LNCaP clone FGC (cell line): ENCODE results near the gene REXO4.

Experiments
- DNase-seq: peaks from one replicate; pipeline ENCODE4 v3.0.0-alpha.2; 2011; ENCODE audit warnings: low read depth
- H3K4me3 ChIP-seq: 2 replicates; pipeline ENCODE4 v1.5.1; 2011; ENCODE audit warnings: mild to moderate bottlenecking, low read depth, low read length, control low read depth
- TF ChIP-seq, protein P1 (sequence below): IDR thresholded peaks from 2 replicates; pipeline ENCODE4 v1.5.1; 2012; ENCODE audit warnings: mild to moderate bottlenecking; ENCODE audit not compliant: control insufficient read depth, insufficient read depth; ENCODE audit errors: extremely low read depth

Gene REXO4

DNA sequence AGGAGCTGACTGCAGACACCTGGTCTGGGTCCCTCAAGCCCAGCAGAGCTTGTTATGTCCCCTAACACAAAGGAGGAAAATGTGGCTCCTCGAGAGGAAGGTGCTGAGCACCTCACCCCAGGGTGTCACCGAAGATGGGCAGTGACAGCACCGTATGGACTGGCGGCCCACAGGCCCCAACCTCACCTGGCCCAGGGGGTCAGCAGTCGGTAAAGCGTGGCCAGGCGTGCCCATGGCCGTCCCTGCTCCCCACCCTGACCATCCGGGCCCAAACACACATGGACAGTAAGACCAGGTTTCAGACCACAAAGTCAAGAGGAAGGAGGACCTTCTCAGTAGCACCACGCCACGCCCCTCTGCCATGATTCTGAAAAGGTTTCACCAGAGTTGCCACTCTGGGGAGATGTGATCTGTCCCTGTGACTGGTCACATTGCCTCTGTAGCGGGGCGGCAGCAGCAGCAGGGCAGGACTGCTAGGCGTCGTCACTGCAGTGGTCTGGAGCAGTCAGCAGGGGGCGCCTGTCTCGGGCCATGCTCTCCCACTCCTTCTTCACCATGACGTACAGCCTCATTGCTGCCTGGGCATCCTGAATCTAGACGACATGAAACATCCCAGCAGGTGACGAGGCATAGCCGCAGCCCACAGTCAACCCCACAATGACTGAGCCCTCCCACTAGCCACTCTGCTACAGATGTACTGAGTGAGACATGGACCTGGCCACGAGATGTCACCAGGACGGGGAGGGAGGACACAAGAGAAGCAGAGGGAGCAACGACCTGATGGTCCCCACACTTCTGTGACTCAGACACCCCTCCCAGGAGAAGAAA is 11.1 kb downstream of the REXO4 start:
- DNase-seq: peak; percentile 21
- H3K4me3 ChIP-seq: no peak overlapping the region
- TF ChIP-seq, protein P1, sequence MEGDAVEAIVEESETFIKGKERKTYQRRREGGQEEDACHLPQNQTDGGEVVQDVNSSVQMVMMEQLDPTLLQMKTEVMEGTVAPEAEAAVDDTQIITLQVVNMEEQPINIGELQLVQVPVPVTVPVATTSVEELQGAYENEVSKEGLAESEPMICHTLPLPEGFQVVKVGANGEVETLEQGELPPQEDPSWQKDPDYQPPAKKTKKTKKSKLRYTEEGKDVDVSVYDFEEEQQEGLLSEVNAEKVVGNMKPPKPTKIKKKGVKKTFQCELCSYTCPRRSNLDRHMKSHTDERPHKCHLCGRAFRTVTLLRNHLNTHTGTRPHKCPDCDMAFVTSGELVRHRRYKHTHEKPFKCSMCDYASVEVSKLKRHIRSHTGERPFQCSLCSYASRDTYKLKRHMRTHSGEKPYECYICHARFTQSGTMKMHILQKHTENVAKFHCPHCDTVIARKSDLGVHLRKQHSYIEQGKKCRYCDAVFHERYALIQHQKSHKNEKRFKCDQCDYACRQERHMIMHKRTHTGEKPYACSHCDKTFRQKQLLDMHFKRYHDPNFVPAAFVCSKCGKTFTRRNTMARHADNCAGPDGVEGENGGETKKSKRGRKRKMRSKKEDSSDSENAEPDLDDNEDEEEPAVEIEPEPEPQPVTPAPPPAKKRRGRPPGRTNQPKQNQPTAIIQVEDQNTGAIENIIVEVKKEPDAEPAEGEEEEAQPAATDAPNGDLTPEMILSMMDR: peak; percentile 95

DNA sequence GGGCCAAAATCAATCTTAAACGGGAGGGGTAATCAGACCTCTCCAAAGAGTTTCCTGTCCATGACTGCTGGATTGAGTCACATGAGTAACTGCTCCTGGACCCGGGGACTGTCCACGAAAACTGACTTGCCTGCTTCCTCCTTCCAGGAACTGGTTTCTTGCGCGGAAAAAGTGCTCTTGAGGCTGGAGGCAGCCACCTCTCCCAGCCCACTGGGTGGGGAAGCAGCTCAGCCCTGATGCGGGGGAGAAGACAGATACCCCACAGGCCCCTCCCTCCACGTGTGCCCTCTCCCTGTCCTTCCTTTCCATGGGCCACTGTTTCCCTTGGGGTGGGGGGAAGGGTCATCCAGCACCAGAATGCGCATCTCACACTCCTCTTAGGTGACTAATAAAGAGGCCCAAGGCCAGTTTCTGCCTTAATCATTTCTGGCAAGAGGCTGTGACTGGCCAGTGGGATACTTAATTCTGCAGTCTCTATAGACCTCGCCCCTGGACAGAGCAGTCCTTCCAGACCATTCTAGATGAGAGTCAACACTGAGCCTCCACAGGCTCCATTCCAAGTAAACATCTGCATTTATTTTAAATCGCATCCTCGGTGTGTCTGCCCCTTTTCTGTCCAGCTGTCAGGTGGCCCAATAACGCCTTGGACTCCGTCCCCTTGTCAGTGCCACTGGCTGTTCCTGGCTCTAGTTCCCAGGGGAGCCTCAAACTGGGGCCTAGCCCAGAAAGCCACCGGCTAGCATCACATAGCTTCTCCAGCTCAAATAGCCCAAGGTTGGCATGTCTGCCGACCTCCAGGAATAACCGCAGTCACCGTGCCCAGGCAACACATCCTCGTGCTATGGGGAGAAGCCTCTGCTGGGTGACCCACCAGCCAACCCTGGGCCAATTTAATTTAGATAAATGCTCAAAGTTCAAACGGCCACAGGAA is 12.0 kb downstream of the REXO4 start:
- TF ChIP-seq, protein P1: no peak
- H3K4me3 ChIP-seq: no peak overlapping the region
- DNase-seq: no peak

DNA sequence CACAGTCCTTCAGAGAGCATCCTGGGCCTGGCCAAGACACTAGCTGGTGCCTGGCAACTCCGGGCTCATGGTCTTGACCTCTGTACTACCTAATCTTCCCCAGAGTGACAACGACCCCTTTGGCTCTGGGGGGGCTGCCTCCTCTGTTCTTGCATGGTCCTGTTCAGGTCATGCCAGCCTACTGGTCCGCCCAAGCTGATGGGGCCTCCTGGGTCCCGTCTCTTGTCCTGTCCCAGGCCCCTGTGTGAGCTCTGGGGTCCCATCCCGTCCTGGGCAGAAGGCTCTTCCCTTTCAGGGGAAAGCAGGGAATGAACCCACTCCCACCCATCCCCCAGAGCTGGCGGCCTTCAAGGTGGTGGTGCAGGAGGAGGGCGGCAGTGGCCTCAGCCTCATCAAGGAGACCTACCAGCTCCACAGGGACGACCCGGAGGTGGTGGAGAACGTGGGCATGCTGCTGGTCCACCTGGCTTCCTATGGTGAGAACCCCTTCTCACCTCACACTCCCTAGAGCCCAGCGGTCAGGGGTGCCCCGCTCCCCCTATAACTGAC is 13.3 kb downstream of the REXO4 start:
- no peak overlapping the region for H3K4me3 ChIP-seq
- no peak for DNase-seq
- TF ChIP-seq, protein P1: no peak

DNA sequence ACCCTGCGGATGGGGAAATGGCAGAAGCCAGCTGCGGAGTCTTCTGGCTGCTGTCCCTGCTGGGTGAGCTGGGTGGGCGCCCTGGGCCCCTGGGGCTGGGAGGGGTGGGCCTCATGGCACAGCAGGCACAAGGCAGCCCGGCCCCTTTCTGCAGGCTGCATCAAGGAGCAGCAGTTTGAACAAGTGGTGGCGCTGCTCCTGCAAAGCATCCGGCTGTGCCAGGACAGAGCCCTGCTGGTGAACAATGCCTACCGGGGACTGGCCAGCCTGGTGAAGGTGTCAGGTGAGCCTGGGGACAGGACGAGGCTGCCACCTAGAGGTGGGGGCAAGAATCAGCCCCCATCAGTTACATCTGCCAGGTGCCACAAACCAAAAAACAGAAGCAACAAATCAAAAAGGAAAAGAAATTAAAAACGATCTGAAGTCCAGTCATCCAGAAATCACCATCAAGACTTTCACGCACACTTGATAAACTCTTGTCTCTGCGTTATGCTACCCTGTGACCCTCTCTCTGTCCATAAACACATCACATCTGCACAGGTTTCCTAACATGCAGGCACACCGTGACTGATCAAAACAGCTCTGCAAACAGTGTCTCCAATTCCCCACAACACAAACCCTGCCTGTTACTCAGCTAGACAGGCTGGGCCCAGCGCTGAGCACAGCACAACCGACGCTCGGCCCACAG is 13.9 kb downstream of the REXO4 start:
- DNase-seq: peak; percentile 21
- no peak overlapping the region for H3K4me3 ChIP-seq
- TF ChIP-seq, protein P1: peak; percentile 68

DNA sequence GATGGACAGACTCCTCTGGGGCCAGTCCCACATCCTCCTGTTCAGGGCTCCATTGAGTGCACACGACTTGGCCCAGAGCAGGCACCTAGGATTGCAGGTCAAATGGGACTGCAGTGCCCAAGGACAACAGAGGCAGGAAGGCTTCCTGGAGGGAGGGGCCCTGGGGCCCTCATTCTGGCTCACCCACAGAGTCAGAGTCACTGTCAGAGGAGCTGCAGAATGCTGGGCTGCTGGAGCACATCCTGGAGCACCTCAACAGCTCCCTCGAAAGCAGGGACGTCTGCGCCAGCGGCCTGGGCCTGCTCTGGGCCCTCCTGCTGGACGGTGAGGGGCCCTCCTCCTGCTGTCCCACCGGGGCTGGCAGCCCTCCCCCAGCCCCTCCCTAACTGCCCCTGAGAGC is 15.1 kb downstream of the REXO4 start:
- TF ChIP-seq, protein P1: no peak
- no peak for DNase-seq
- H3K4me3 ChIP-seq: no peak overlapping the region

DNA sequence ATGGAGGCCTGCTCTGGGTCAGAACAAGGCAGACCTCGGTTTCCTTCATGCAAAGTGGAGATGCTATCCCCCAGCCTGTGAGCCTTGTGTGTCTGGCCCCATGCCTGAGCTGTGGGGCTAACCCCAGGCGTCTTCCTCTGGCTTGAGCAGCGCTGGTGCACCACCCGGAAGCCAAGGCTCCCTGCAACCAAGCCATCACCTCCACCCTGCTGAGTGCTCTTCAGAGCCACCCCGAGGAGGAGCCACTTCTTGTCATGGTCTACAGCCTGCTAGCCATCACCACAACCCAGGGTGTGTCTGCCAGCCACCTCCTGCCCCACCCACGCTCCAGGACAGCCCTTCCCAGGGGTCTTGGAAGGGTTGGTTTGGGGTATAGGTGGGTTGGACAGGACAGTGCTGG is 16.2 kb downstream of the REXO4 start:
- no peak overlapping the region for H3K4me3 ChIP-seq
- DNase-seq: no peak
- TF ChIP-seq, protein P1: no peak
